CD14-positive monocyte (primary cell): ENCODE results near the gene CCT3. TPM values are rescaled to one million over a fixed set of nuclear protein-coding genes. Genes with fewer than 3 reads are reported as not detected.

Experiments used
- DNase-seq, 3 donors: peaks; one replicate each; pipeline ENCODE4 v3.0.0-alpha.2; 2011 to 2022
- H2AFZ ChIP-seq: 2 replicates; pipeline ENCODE4 v1.6.0; 2012; ENCODE audit warnings: mild to moderate bottlenecking, low read depth, low read length, inconsistent platforms; ENCODE audit not compliant: insufficient read depth, poor library complexity, severe bottlenecking
- H3K27ac ChIP-seq, 2 donors: 1 replicate in 1 of 2; 2 replicates in 1 of 2; pipeline ENCODE4 v1.5.1; 2012 to 2013; ENCODE audit warnings: low read length in 2 of 2, control low read depth in 1 of 2, inconsistent platforms in 1 of 2, low read depth in 1 of 2, mild to moderate bottlenecking in 1 of 2
- H3K27me3 ChIP-seq, 2 donors: one replicate each; pipeline versions ENCODE4 v1.6.0 to v1.6.1; 2011 to 2013; ENCODE audit warnings: low read length in 2 of 2; ENCODE audit not compliant: control insufficient read depth in 2 of 2, insufficient read depth in 2 of 2
- H3K36me3 ChIP-seq, 2 donors: replicated peaks in 1 of 2; 1 replicate in 1 of 2; 2 replicates in 1 of 2; pipeline versions ENCODE4 v1.5.1 to v1.6.1; 2012 to 2013; ENCODE audit warnings: low read length in 2 of 2, control low read depth in 1 of 2, inconsistent platforms in 1 of 2, mild to moderate bottlenecking in 1 of 2; ENCODE audit not compliant: insufficient read depth in 2 of 2, control insufficient read depth in 1 of 2
- H3K4me1 ChIP-seq, 2 donors: 1 replicate in 1 of 2; 2 replicates in 1 of 2; pipeline versions ENCODE4 v1.5.1 to v1.6.1; 2012 to 2013; ENCODE audit warnings: low read length in 2 of 2, control low read depth in 1 of 2, inconsistent platforms in 1 of 2, mild to moderate bottlenecking in 1 of 2, moderate library complexity in 1 of 2; ENCODE audit not compliant: insufficient read depth in 2 of 2, control insufficient read depth in 1 of 2
- H3K4me2 ChIP-seq: replicated peaks from 2 replicates; pipeline ENCODE3; 2012; ENCODE audit warnings: low read length, moderate library complexity, mild to moderate bottlenecking; ENCODE audit not compliant: poor library complexity, severe bottlenecking; ENCODE audit errors: extremely low read depth
- H3K4me3 ChIP-seq, 3 experiments: fragments of 200-600 bp in 1 of 3; sonication (generic) in 1 of 3; replicated peaks in 1 of 3; 1 replicate in 2 of 3; 2 replicates in 1 of 3; pipeline ENCODE4 v1.5.1; 2011 to 2013; ENCODE audit warnings: low read length in 3 of 3, mild to moderate bottlenecking in 3 of 3, control low read depth in 2 of 3, low read depth in 2 of 3, inconsistent platforms in 1 of 3, moderate library complexity in 1 of 3
- H3K79me2 ChIP-seq: 2 replicates; pipeline ENCODE4 v1.6.0; 2012; ENCODE audit warnings: mild to moderate bottlenecking, control low read depth, inconsistent platforms, low read length, moderate library complexity; ENCODE audit not compliant: insufficient read depth
- H3K9ac ChIP-seq: 2 replicates; pipeline ENCODE4 v1.6.0; 2017; ENCODE audit warnings: low read length, mild to moderate bottlenecking; ENCODE audit not compliant: insufficient read depth, poor library complexity, severe bottlenecking
- H3K9me3 ChIP-seq, 2 donors: replicated peaks in 1 of 2; 1 replicate in 1 of 2; 2 replicates in 1 of 2; pipeline versions ENCODE4 v1.5.1 to v1.6.1; 2012 to 2013; ENCODE audit warnings: low read length in 2 of 2, control low read depth in 1 of 2; ENCODE audit not compliant: control insufficient read depth in 1 of 2, insufficient read depth in 1 of 2
- H4K20me1 ChIP-seq: 2 replicates; pipeline ENCODE4 v1.6.0; 2012; ENCODE audit warnings: mild to moderate bottlenecking, low read length, control low read depth, moderate library complexity; ENCODE audit not compliant: insufficient read depth
- H3K27ac Mint-ChIP-seq, 7 donors: one replicate each; pipeline ENCODE4 v1.8.0; 2020; ENCODE audit warnings: mild to moderate bottlenecking in 7 of 7, mixed read lengths in 7 of 7, moderate library complexity in 6 of 7, inconsistent platforms in 2 of 7
- H3K27me3 Mint-ChIP-seq, 3 donors: one replicate each; pipeline ENCODE4 v1.8.0; 2021 to 2022; ENCODE audit warnings: low read depth in 3 of 3, mild to moderate bottlenecking in 3 of 3, mixed read lengths in 3 of 3, moderate library complexity in 3 of 3, inconsistent platforms in 1 of 3
- H3K36me3 Mint-ChIP-seq, 2 donors: one replicate each; pipeline ENCODE4 v1.8.0; 2020; ENCODE audit warnings: mixed read lengths in 2 of 2, inconsistent platforms in 1 of 2, mild to moderate bottlenecking in 1 of 2
- H3K4me1 Mint-ChIP-seq: one replicate; pipeline ENCODE4 v1.8.0; 2020; ENCODE audit warnings: mild to moderate bottlenecking, mixed read lengths
- H3K4me3 Mint-ChIP-seq, 2 donors: one replicate each; pipeline ENCODE4 v1.8.0; 2020; ENCODE audit warnings: mild to moderate bottlenecking in 2 of 2, mixed read lengths in 2 of 2, moderate library complexity in 1 of 2
- H3K9me3 Mint-ChIP-seq, 7 donors: one replicate each; pipeline ENCODE4 v1.8.0; 2020 to 2022; ENCODE audit warnings: mixed read lengths in 7 of 7, mild to moderate bottlenecking in 6 of 7, moderate library complexity in 6 of 7, inconsistent platforms in 2 of 7
- CTCF ChIP-seq: fragments of 200-600 bp; IDR thresholded peaks from one replicate; pipeline ENCODE4 v1.8.0; 2022; ENCODE audit warnings: antibody characterized with exemption, mild to moderate bottlenecking
- WGBS: methylation state at CpG from one replicate; pipeline ENCODE4 v1.1.5; 2013; ENCODE audit warnings: missing lambda C conversion rate; ENCODE audit not compliant: insufficient coverage; 5-methylcytosine and 5-hydroxymethylcytosine counted together
- intact Hi-C, 2 donors: fragments of 100-400 bp; cut with micrococcal nuclease; formaldehyde crosslinking; loops; one replicate each; pipeline versions ENCODE4 v1.15.0 to v1.15.1; 2023
- polyA plus RNA-seq, 3 donors: library from polyadenylated mRNA; depleted of rRNA in 1 of 3; unstranded in 2 of 3; stranded (reverse) in 1 of 3; fragments of 300-500 nt in 2 of 3; fragments of >200 nt in 1 of 3; fragmentation: Illumina TruSeq in 2 of 3; gene quantifications; 1 replicate in 2 of 3; 2 replicates in 1 of 3; pipeline ENCODE4 v1.2.3, GENCODE V29; 2012 to 2021

The CCT3 gene
- polyA plus RNA-seq, 3 donors = 65.3 to 97.3 (median 94.8) TPM

- Mint-ChIP-seq H3K4me1 (peaks cover 5% of the 10 kb centered on the region), H3K27ac (peak overlapping the region in 1 of 7 donors; percentile 41)
- no peak overlapping the region for H3K27ac ChIP-seq
Measured at GRCh38 chr1:156358641-156359040, 20.5 kb upstream of the CCT3 start.

GRCh38 chr1:156357977-156358376, 19.9 kb upstream of the CCT3 start:
- Histone ChIP-seq H3K4me1 (peaks cover 0 to 4% of the 10 kb centered on the region in 2 donors), H3K79me2 (no peaks in the 10 kb centered on the region), H3K9ac (no peak overlapping the region), H3K4me2 (no peak overlapping the region), H4K20me1 (no peaks in the 10 kb centered on the region), H3K4me3 (no peak overlapping the region), H3K27me3 (peaks cover 12 to 43% of the 10 kb centered on the region in 2 donors), H3K36me3 (no peaks in the 10 kb centered on the region), H3K27ac (no peak overlapping the region), H2AFZ (no peak overlapping the region), H3K9me3 (no peaks in the 10 kb centered on the region)
- DNase-seq = no peak
- Mint-ChIP-seq H3K4me3 (no peak overlapping the region), H3K9me3 (peaks cover 0 to 4% (median 0%) of the 10 kb centered on the region in 7 donors), H3K36me3 (no peaks in the 10 kb centered on the region), H3K27me3 (peaks cover 36 to 61% (median 49%) of the 10 kb centered on the region in 3 donors), H3K4me1 (peaks cover 5% of the 10 kb centered on the region), H3K27ac (no peak overlapping the region)
- no CpG with 5 or more reads among the region's 2 CpGs for WGBS
- no peak for TF ChIP-seq CTCF
- intact Hi-C loops = no loop called here

More at GRCh38 chr1:156358641-156359040, 20.5 kb upstream of the CCT3 start:
- intact Hi-C loops = no loop called here
- Histone ChIP-seq H3K9me3 (no peaks in the 10 kb centered on the region), H3K4me3 (no peak overlapping the region), H2AFZ (no peak overlapping the region), H3K4me1 (peaks cover 0 to 4% of the 10 kb centered on the region in 2 donors), H4K20me1 (no peaks in the 10 kb centered on the region), H3K27me3 (peaks cover 12 to 43% of the 10 kb centered on the region in 2 donors), H3K9ac (no peak overlapping the region), H3K79me2 (no peaks in the 10 kb centered on the region), H3K36me3 (no peaks in the 10 kb centered on the region), H3K4me2 (no peak overlapping the region)
- Mint-ChIP-seq H3K27me3 (peaks cover 36 to 66% (median 55%) of the 10 kb centered on the region in 3 donors), H3K36me3 (no peaks in the 10 kb centered on the region), H3K9me3 (peaks cover 0 to 4% (median 2%) of the 10 kb centered on the region in 7 donors), H3K4me3 (no peak overlapping the region)
- 100% methylated on average over 1 of the region's 1 CpG for WGBS
- DNase-seq = no peak
- no peak for TF ChIP-seq CTCF
